ENCODE measurements around the gene ZNF362.
A peak's percentile ranks its signal among the peaks of the same experiment; 100 is the strongest.

Gene ZNF362

GRCh38 chr1:33255347-33256220 is 708 bp upstream of the ZNF362 start:
- Histone ChIP-seq H3K4me3 (replicated peaks; ENCODE audit: low read depth, low read length) (peak overlapping the region; percentile 49), H3K36me3 (ENCODE audit: control insufficient read depth, insufficient read depth, low read length) (no peaks in the 10 kb centered on the region), H3K27me3 (replicated peaks; ENCODE audit: control insufficient read depth, insufficient read depth, low read length) (peaks cover 2% of the 10 kb centered on the region; the same call in 1 of the 2 replicates)
- TF ChIP-seq, protein P1, sequence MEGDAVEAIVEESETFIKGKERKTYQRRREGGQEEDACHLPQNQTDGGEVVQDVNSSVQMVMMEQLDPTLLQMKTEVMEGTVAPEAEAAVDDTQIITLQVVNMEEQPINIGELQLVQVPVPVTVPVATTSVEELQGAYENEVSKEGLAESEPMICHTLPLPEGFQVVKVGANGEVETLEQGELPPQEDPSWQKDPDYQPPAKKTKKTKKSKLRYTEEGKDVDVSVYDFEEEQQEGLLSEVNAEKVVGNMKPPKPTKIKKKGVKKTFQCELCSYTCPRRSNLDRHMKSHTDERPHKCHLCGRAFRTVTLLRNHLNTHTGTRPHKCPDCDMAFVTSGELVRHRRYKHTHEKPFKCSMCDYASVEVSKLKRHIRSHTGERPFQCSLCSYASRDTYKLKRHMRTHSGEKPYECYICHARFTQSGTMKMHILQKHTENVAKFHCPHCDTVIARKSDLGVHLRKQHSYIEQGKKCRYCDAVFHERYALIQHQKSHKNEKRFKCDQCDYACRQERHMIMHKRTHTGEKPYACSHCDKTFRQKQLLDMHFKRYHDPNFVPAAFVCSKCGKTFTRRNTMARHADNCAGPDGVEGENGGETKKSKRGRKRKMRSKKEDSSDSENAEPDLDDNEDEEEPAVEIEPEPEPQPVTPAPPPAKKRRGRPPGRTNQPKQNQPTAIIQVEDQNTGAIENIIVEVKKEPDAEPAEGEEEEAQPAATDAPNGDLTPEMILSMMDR (IDR thresholded peaks at IDR 0.05; ENCODE audit: insufficient read depth, low read length, poor library complexity, severe bottlenecking), result no peak
- peak; percentile 63 for DNase-seq (ENCODE audit: extremely low read depth, insufficient read length)

DNA sequence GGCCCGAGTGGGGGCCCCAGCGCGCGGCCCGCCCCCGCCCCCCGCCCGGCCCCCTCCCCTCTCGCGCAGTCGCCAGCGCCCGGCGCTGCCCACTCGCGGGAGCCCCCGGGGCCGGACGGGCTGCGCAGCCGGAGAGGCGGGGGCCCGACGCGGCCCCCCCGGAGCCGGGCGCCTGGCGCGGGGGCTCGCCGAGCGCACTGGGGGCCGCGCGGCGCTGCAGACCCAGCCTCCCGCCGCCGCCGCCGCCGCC is 146 bp upstream of the ZNF362 start:
- Histone ChIP-seq H3K4me3 (replicated peaks; ENCODE audit: low read depth, low read length) (peak overlapping the region; percentile 59; the same call in 1 of the 2 replicates), H3K27me3 (replicated peaks; ENCODE audit: control insufficient read depth, insufficient read depth, low read length) (no peaks in the 10 kb centered on the region), H3K36me3 (ENCODE audit: control insufficient read depth, insufficient read depth, low read length) (no peaks in the 10 kb centered on the region)
- no peak for DNase-seq (ENCODE audit: extremely low read depth, insufficient read length)
- TF ChIP-seq, protein P1 (IDR thresholded peaks at IDR 0.05; ENCODE audit: insufficient read depth, low read length, poor library complexity, severe bottlenecking), result no peak

DNA sequence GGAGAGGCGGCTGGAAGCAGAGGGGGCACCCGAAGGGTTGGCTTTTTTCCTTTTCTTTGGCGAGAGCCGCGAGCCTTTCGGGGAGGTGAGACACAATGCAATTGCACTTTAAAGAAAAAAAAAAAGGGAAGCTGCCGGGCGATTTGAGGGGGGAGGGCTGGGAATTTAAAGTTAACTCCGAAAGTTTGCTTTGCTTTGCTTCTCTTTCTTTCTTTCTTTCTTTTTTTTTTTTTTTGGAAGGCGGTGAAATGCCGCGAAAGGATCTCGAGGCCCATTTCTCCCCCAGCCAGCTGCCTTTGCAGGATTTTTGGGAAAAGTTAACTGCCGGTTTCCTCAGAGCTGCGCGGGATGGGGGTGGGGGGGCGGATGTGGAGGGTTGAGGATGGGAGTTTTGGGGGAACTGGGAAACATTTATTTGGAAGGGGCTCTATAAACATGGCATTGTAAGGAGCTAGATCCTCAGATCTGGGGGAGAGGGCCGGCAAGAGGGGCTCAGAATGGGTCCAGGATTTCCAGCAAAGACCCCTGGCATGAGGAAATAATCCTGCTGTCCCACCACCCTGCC is 997 bp downstream of the ZNF362 start:
- Histone ChIP-seq H3K36me3 (ENCODE audit: control insufficient read depth, insufficient read depth, low read length) (no peaks in the 10 kb centered on the region), H3K27me3 (replicated peaks; ENCODE audit: control insufficient read depth, insufficient read depth, low read length) (no peaks in the 10 kb centered on the region), H3K4me3 (replicated peaks; ENCODE audit: low read depth, low read length) (peak overlapping the region; percentile 59)
- TF ChIP-seq, protein P1 (IDR thresholded peaks at IDR 0.05; ENCODE audit: insufficient read depth, low read length, poor library complexity, severe bottlenecking), result no peak
- DNase-seq (ENCODE audit: extremely low read depth, insufficient read length), result no peak

DNA sequence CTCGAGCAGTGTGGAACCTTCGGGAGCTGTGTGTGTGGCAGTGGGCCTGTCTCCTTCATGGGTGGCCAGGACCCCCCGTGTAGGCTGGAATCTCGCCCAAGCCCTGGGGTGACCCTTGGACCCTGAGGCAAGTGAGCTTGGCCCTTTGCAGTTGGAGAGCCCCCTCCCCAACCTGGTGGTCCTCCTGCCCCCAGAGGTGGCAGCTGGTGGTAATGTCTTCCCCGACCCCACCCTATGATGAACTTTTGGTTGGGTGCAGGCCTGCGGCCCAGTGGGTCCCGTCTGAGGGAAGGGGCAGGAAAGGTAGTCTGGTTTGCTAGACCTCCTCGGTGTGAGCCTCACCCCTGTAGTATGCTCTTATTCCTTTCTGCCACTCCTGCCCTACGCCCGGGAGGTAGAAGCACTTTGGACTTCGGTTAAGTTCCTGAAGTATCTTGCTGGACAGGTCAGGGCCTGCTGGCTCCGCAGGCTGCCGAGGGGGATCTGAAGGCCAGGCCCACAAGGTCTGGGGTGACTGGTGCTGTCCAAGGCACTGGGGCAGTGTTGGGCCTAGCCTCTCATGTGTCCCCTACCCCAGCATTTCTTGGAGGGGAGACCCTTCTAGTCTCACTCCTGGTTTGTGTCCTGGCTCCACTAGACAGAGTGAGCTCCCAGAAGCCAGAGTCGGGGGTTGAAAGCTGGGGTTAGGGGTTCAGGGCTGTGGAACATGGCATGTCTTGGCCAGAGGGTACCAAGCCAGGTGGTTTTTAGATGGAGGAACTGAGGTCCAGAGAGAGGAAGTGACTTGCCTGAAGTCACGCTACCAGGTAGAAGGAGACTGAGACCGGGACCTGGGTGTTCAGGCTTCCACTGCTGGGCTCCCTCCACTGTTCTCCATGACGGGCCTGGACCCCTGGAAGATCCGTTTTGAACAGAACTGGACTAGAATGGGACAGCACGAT is 1.8 kb downstream of the ZNF362 start:
- no peaks in the 10 kb centered on the region for H3K36me3 ChIP-seq (ENCODE audit: control insufficient read depth, insufficient read depth, low read length)
- peak overlapping the region; percentile 59 for H3K4me3 ChIP-seq (replicated peaks; ENCODE audit: low read depth, low read length)
- DNase-seq (ENCODE audit: extremely low read depth, insufficient read length), result no peak
- TF ChIP-seq, protein P1 (IDR thresholded peaks at IDR 0.05; ENCODE audit: insufficient read depth, low read length, poor library complexity, severe bottlenecking), result no peak
- H3K27me3 ChIP-seq (replicated peaks; ENCODE audit: control insufficient read depth, insufficient read depth, low read length), result no peaks in the 10 kb centered on the region

DNA sequence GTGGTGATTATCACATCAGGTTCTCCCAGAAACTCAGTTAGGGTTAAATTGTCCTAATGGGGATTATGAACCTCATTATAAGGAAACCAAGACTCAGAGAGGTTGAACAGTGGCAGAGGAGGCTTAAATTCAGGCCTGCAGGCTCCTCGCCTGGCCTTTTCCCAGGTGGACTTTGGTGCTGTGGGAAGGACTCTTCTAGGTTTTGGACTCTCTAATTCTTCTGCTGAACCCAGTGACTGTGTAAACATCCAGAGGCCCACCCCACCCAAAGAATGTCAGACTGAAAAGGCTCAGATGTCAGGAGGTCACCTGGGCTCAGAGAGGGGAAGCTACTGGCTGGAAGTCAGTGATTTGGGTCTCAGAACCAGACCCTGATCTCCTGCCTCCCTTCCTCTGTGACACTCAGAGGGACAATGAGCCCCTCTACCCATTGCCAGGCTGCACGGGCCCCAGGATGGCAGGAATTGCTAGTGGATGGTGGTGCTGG is 2.5 kb downstream of the ZNF362 start:
- Histone ChIP-seq H3K36me3 (ENCODE audit: control insufficient read depth, insufficient read depth, low read length) (no peaks in the 10 kb centered on the region), H3K4me3 (replicated peaks; ENCODE audit: low read depth, low read length) (no peak overlapping the region), H3K27me3 (replicated peaks; ENCODE audit: control insufficient read depth, insufficient read depth, low read length) (no peaks in the 10 kb centered on the region)
- TF ChIP-seq, protein P1 (IDR thresholded peaks at IDR 0.05; ENCODE audit: insufficient read depth, low read length, poor library complexity, severe bottlenecking), result no peak
- no peak for DNase-seq (ENCODE audit: extremely low read depth, insufficient read length)

All from GM06990 (cell line).